ENCODE results near the gene OR2T6. TPM values are rescaled to one million over a fixed set of nuclear protein-coding genes. Genes with fewer than 3 reads are reported as not detected.

The OR2T6 gene
- total and polyA plus RNA-seq, 9 of the 15 experiments (the other 6 are each of a cell fraction or from before 2014, with no cell fraction given) = not detected

DNA sequence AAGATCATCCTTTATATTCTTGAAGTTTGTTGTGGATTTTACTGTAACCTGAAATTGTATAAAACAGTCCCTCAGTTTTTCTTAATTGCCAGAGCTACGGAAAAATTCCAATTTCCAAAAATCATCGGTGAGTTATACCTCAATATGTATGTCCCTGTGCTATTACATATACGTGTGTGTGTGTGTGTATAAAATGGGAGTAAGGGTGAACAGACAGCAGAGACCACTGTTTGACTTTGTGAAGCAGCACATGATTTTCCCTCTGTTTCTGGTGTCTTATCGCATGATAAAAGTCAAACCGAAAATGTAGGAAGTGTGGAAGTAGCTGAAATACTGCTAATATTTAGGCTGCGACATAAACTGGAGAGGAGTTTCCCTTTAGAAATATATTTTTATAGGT is 28.5 kb downstream of the OR2T6 start:
- in situ Hi-C loops (cut with MboI) = no loop called here
- Histone ChIP-seq H3K9me3 (replicated peaks; ENCODE audit: control insufficient read depth, insufficient read depth, low read depth, low read length) (peaks cover 4% of the 10 kb centered on the region), H3K4me1 (replicated peaks in 1 of 2; ENCODE audit: control insufficient read depth in 2 of 2, insufficient read depth in 2 of 2, low read length in 2 of 2) (no peaks in the 10 kb centered on the region), H2AFZ (ENCODE audit: low read depth, low read length) (no peak overlapping the region), H3K27me3 (ENCODE audit: control insufficient read depth in 2 of 2, insufficient read depth in 2 of 2, low read length in 2 of 2) (no peaks in the 10 kb centered on the region), H3K4me3 (no peak overlapping the region), H4K20me1 (replicated peaks; ENCODE audit: control insufficient read depth, insufficient read depth, low read length) (no peaks in the 10 kb centered on the region), H3K9me1 (ENCODE audit: control insufficient read depth, insufficient read depth, low read length) (no peaks in the 10 kb centered on the region), H3K79me2 (ENCODE audit: control insufficient read depth, insufficient read depth, low read length) (no peaks in the 10 kb centered on the region), H3K27ac (ENCODE audit: extremely low read depth, low read depth, low read length) (no peak overlapping the region), H3K4me2 (ENCODE audit: insufficient read depth, low read length) (no peak overlapping the region), H3K9ac (ENCODE audit: insufficient read depth in 1 of 2, low read depth in 2 of 2, low read length in 2 of 2) (no peak overlapping the region), H3K36me3 (ENCODE audit: control insufficient read depth, insufficient read depth, low read length) (no peaks in the 10 kb centered on the region)
- ChIA-PET POLR2A (no interaction called here), CTCF (ENCODE audit: low intra/inter-chr PET ratio) (interaction anchor here (0.5 to 1.9 kb wide), 19 partner anchors 25 to 1017 kb away, joined by 3 to 39 read pairs (median 3); partner anchors contain the start of gene TRIM58)
- 37% methylated on average over 6 of the region's 6 CpGs for WGBS (ENCODE audit: insufficient coverage, low coverage, missing lambda C conversion rate)
- DNase-seq (ENCODE audit: extremely low read depth in 1 of 4, low spot score in 3 of 4) (peak; percentile 9 to 86 (median 66)), FAIRE-seq (peak; percentile 98), ATAC-seq (no peak)
- TF ChIP-seq, protein P1, sequence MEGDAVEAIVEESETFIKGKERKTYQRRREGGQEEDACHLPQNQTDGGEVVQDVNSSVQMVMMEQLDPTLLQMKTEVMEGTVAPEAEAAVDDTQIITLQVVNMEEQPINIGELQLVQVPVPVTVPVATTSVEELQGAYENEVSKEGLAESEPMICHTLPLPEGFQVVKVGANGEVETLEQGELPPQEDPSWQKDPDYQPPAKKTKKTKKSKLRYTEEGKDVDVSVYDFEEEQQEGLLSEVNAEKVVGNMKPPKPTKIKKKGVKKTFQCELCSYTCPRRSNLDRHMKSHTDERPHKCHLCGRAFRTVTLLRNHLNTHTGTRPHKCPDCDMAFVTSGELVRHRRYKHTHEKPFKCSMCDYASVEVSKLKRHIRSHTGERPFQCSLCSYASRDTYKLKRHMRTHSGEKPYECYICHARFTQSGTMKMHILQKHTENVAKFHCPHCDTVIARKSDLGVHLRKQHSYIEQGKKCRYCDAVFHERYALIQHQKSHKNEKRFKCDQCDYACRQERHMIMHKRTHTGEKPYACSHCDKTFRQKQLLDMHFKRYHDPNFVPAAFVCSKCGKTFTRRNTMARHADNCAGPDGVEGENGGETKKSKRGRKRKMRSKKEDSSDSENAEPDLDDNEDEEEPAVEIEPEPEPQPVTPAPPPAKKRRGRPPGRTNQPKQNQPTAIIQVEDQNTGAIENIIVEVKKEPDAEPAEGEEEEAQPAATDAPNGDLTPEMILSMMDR (IDR thresholded peaks at IDR 0.05 in 2 of 3, conservative IDR thresholded peaks at IDR 0.05 in 1 of 3; ENCODE audit: insufficient read depth in 2 of 3, low read depth in 1 of 3, low read length in 3 of 3) = peak; percentile 14 to 44 (median 43); a peak in 2 of 6 replicates
- TF ChIP-seq NFRKB (IDR thresholded peaks at IDR 0.05; ENCODE audit: low read depth) (no peak), TAF9B (IDR thresholded peaks at IDR 0.05; ENCODE audit: partially characterized antibody) (no peak), IRF1 (CRISPR knock-in tag; IDR thresholded peaks at IDR 0.05; ENCODE audit: borderline replicate concordance) (no peak), DPF2 (IDR thresholded peaks at IDR 0.05) (no peak)
- no TSS peak for BruUV-seq (replicated peaks)
- intact Hi-C loops (cut with micrococcal nuclease) = loop anchor here (1.0 kb wide), 2 partner anchors 282 to 403 kb away; no protein-coding TSS in a partner anchor
